ENCODE results near the gene PMPCA.

PMPCA gene

GRCh38 chr9:136451221-136451877 lies 40.9 kb downstream of the PMPCA start:
- DNase-seq = no peak
- Histone ChIP-seq H3K36me3 (replicated peaks) (peaks cover 84% of the 10 kb centered on the region), H3K27me3 (replicated peaks) (no peaks in the 10 kb centered on the region), H3K27ac (no peak overlapping the region), H3K4me3 (ENCODE audit: low read depth, low read length) (no peak overlapping the region)
- in situ Hi-C loops (cut with HindIII; ENCODE audit: low pct_ligation_motif_present, low sequenced_read_pairs) = no loop called here
- TF ChIP-seq, protein P1, sequence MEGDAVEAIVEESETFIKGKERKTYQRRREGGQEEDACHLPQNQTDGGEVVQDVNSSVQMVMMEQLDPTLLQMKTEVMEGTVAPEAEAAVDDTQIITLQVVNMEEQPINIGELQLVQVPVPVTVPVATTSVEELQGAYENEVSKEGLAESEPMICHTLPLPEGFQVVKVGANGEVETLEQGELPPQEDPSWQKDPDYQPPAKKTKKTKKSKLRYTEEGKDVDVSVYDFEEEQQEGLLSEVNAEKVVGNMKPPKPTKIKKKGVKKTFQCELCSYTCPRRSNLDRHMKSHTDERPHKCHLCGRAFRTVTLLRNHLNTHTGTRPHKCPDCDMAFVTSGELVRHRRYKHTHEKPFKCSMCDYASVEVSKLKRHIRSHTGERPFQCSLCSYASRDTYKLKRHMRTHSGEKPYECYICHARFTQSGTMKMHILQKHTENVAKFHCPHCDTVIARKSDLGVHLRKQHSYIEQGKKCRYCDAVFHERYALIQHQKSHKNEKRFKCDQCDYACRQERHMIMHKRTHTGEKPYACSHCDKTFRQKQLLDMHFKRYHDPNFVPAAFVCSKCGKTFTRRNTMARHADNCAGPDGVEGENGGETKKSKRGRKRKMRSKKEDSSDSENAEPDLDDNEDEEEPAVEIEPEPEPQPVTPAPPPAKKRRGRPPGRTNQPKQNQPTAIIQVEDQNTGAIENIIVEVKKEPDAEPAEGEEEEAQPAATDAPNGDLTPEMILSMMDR (IDR thresholded peaks at IDR 0.05; ENCODE audit: low read depth, low read length, missing control alignments) = peak; percentile 18

DNA sequence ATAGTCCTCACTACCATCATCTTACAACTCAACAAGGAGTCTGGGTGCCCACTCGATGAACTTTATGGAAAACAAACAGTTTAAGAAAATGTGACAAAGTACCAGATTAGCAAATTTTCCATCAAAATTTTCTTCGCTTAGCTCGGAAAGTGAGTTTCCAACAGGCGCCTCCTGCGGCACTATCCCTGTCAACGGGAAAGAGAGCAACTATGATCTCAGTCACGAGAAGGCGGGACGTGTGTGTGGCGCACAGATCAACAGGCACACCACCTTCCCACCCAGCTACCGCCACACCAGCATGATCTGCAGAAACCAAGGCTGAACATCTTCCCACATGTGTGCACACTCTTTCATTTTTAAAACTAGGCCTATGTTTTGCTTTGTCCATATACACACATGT lies 42.9 kb downstream of the PMPCA start:
- Histone ChIP-seq H3K27ac (no peak overlapping the region), H3K36me3 (replicated peaks) (peaks cover 82% of the 10 kb centered on the region), H3K4me3 (ENCODE audit: low read depth, low read length) (no peak overlapping the region), H3K27me3 (replicated peaks) (no peaks in the 10 kb centered on the region)
- TF ChIP-seq, protein P1 (IDR thresholded peaks at IDR 0.05; ENCODE audit: low read depth, low read length, missing control alignments) = no peak
- in situ Hi-C loops (cut with HindIII; ENCODE audit: low pct_ligation_motif_present, low sequenced_read_pairs) = no loop called here
- no peak for DNase-seq

- Histone ChIP-seq H3K27me3 (replicated peaks) (no peaks in the 10 kb centered on the region), H3K27ac (no peak overlapping the region), H3K36me3 (replicated peaks) (peaks cover 82% of the 10 kb centered on the region), H3K4me3 (ENCODE audit: low read depth, low read length) (no peak overlapping the region)
- no peak for DNase-seq
- in situ Hi-C loops (cut with HindIII; ENCODE audit: low pct_ligation_motif_present, low sequenced_read_pairs) = no loop called here
- TF ChIP-seq, protein P1 (IDR thresholded peaks at IDR 0.05; ENCODE audit: low read depth, low read length, missing control alignments) = no peak
Measured at GRCh38 chr9:136454026-136454796, 43.8 kb downstream of the PMPCA start.

DNA sequence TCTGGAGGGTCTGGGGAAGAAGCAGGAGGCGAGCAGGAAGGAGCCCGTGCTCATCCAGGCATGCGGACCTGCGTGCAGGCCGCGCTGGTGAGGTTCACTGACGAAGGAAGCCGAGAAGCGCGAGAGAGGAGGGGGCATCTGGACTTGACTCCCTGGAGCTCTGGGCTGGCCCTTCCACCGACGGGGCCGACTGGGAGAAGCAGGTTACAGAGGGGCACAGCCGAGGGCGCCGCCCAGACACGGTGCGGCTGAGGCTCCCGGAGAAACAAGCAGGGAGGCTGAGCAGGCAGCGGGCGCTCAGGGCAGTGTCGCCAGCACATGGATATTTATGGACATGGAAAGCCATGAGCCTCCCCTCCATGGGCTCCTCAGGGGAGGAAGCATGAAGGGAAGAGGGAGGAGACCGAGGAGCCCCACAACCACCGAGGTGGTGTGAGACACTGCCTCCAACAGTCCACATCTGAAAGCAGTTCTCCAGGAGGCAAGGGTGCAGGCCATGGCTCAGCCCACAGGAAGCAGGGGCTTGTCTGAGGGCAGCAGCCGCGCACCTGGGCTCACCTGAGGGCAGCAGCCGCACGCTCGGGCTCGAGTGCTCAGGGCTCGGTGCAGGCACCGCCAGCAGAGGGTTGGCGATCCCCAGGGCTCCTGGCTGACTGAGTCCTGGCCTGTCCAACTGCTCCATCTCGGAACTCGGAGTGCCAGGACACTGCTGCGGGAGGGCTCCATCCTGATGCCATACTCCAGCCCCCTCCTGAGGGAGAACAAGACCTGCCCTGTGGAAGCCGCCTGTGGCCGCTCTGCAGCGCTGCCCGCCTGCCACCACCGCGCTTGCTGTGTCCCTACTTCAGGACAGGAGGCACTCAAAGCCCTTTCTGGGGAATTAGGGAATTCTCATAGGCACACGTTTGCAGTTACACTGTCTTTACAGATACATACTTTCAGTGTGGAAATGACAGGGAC lies 44.9 kb downstream of the PMPCA start:
- DNase-seq = no peak
- Histone ChIP-seq H3K27me3 (replicated peaks) (no peaks in the 10 kb centered on the region), H3K27ac (no peak overlapping the region), H3K4me3 (ENCODE audit: low read depth, low read length) (no peak overlapping the region), H3K36me3 (replicated peaks) (peaks cover 80% of the 10 kb centered on the region)
- TF ChIP-seq, protein P1 (IDR thresholded peaks at IDR 0.05; ENCODE audit: low read depth, low read length, missing control alignments) = no peak
- in situ Hi-C loops (cut with HindIII; ENCODE audit: low pct_ligation_motif_present, low sequenced_read_pairs) = no loop called here

DNA sequence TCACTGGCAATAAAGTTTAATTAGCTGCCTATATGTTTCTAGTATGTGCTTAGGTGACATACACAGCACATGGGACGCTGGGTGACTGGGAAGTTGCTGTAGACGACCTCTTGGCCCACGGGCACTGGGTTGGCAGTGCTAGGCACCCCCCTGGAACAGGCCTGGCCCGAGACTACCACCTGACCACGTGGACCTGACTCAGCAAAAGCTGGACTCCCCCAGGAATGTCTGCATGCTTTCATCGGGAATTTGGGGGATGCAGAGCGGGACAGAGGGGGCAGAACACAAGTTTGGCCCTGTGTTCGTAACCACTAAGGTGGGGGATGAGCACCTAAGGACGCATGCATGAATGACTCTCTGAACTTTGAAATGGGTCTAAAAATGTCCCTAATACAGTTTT lies 45.8 kb downstream of the PMPCA start:
- Histone ChIP-seq H3K36me3 (replicated peaks) (peaks cover 80% of the 10 kb centered on the region), H3K27me3 (replicated peaks) (no peaks in the 10 kb centered on the region), H3K4me3 (ENCODE audit: low read depth, low read length) (no peak overlapping the region), H3K27ac (no peak overlapping the region)
- in situ Hi-C loops (cut with HindIII; ENCODE audit: low pct_ligation_motif_present, low sequenced_read_pairs) = no loop called here
- TF ChIP-seq, protein P1 (IDR thresholded peaks at IDR 0.05; ENCODE audit: low read depth, low read length, missing control alignments) = no peak
- DNase-seq = no peak
